Uterus (tissue), 2 donors: ENCODE data around the gene BACH2.

ENCODE experiments used
- CTCF ChIP-seq, 4 experiments: fragments of 200-600 bp in 2 of 4; fragments of 450-650 bp in 2 of 4; sonication (generic) in 2 of 4; IDR thresholded peaks; one replicate each; pipeline ENCODE4 v1.5.1; 2016 to 2019; ENCODE audit warnings: antibody characterized with exemption in 4 of 4, mild to moderate bottlenecking in 2 of 4, moderate library complexity in 1 of 4
- POLR2A ChIP-seq, 2 donors: fragments of 450-650 bp; IDR thresholded peaks; one replicate each; pipeline ENCODE4 v1.6.1; 2016; ENCODE audit warnings: antibody characterized with exemption in 2 of 2, mild to moderate bottlenecking in 1 of 2, moderate library complexity in 1 of 2

GRCh38 chr6:90286884-90287488, 9.7 kb downstream of the BACH2 start:
- TF ChIP-seq POLR2A (IDR thresholded peaks at IDR 0.05) (no peak), CTCF (IDR thresholded peaks at IDR 0.05) (peak in 3 of 4 experiments; percentile 8 to 38 (median 29))
